22Rv1 (cell line): ENCODE data around the gene PTPN18.

Experiments
- H3K27ac ChIP-seq: fragments of 450-650 bp; 2 replicates; pipeline ENCODE4 v1.5.1; 2017
- CTCF ChIP-seq: fragments of 450-650 bp; IDR thresholded peaks from 2 replicates; pipeline ENCODE4 v1.5.1; 2017; ENCODE audit warnings: mild to moderate bottlenecking
- ZFX ChIP-seq: fragments of 450-650 bp; IDR thresholded peaks from 2 replicates; pipeline ENCODE4 v1.6.1; 2017; ENCODE audit warnings: antibody characterized with exemption, borderline replicate concordance

The PTPN18 gene

DNA sequence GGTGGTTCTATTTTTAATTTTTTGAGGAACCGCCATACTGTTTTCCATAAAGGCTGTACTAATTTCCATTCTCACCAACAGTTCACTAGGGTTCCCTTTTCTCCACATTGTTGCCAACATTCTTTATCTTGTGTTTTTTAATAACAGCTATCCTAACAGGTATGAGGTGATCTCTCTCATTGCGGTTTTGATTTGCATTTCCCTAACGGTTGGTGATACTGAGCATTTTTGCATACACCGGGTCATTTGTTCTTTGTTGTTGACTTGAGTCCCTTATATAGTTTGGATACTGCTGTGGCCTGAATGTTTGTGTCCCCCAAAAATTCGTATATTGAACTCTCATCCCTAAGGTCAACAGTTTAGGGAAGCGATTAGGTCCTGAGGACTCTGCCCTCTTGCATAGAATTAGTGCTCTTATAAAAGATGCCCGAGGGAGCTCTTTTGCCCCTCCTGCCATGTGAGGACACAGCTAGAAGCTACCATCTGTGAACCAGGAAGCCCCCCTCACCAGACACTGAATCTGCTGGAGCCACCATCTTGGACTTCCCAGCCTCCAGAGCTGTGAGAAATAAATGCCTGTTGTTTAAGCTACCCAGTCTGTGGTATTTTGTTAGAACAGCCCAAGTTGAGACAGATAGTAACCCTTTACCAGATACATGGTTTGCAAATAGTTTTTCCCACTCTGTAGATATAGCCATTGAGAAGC lies 8.5 kb upstream of the PTPN18 start:
- TF ChIP-seq CTCF: no peak
- TF ChIP-seq ZFX: no peak

GRCh38 chr2:130349174-130349573 lies 6.7 kb upstream of the PTPN18 start:
- TF ChIP-seq ZFX (no peak), CTCF (no peak)
- H3K27ac ChIP-seq: no peak overlapping the region

More for the DNA sequence above, 8.5 kb upstream of the PTPN18 start:
- H3K27ac ChIP-seq: no peak overlapping the region

DNA sequence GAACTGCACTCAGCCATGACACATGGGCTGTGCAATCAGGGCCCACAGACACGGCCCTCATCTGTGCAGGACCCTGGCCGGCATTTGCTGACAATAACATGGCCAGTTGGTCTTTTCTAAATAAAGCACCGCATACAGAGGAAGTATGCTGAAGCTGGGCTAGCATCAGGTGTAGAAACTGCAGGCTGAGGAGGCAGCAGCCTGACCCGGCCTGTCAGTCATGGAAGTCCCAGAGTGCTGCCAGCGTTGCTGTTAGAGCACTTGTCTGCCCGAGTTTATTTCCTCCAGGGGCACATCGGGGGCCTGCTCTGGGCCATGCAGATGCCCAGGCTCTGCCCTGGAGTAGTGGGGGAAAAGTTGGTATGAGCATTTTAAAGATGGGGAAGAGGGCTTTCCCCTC lies 4.1 kb upstream of the PTPN18 start:
- no peak overlapping the region for H3K27ac ChIP-seq
- TF ChIP-seq CTCF: no peak
- TF ChIP-seq ZFX: no peak

DNA sequence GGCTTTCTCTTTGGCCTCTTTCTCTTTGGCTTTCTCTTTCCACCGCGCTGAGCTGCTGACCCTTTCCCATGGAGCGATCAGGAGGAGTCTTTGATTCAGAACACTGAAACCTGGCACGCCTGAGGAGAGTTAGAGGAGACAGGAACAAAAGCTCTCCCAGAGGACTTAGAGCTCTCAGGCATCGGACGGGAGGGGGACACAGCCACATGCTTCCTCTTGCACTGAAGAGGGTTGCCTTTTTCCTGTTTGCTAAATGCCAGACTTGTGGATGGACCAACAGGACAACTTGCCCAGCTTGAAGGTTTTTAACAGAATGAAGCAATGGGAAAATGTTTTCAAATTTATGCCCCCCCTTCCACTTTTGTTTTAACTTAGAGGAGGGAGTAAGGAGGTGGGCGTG lies 3.6 kb upstream of the PTPN18 start:
- TF ChIP-seq ZFX: no peak
- no peak for TF ChIP-seq CTCF
- H3K27ac ChIP-seq: no peak overlapping the region

GRCh38 chr2:130353291-130354138 lies 2.3 kb upstream of the PTPN18 start:
- H3K27ac ChIP-seq: no peak overlapping the region
- no peak for TF ChIP-seq CTCF
- no peak for TF ChIP-seq ZFX

DNA sequence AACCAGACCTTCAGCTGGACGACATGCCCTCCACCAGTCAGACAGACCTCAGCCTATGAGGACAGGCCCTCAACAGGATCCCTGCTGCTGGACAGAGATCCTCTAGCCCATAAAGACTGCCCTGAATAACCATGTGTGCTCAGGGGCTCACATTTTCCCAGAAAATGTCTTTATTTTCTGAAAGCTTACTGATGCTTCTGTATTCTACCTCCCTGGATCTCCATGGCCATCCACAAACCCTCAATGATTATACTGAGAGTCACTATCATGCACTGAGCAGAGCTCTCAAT lies 1.8 kb upstream of the PTPN18 start:
- no peak overlapping the region for H3K27ac ChIP-seq
- TF ChIP-seq CTCF: no peak
- TF ChIP-seq ZFX: no peak

GRCh38 chr2:130355172-130355577 lies 681 bp upstream of the PTPN18 start:
- H3K27ac ChIP-seq: peak overlapping the region; percentile 75
- TF ChIP-seq CTCF: no peak
- TF ChIP-seq ZFX: no peak
